Muscle layer of duodenum (tissue), 2 donors: ENCODE results near the gene TLE5.
"Not testable (repeated sequence)": the region's sequence is repeated elsewhere in the genome, so short reads cannot be mapped to it uniquely, and the experiment has no call there.

Experiments used
- H3K27ac ChIP-seq: one replicate; pipeline ENCODE4 v1.7.0; 2013; ENCODE audit warnings: mild to moderate bottlenecking, low read length
- H3K27me3 ChIP-seq: one replicate; pipeline ENCODE4 v1.7.0; 2013; ENCODE audit warnings: low read depth, mild to moderate bottlenecking, control low read depth, low read length
- H3K36me3 ChIP-seq, 2 donors: one replicate each; pipeline ENCODE4 v1.7.0; 2013; ENCODE audit warnings: low read length in 2 of 2, control low read depth in 1 of 2, mild to moderate bottlenecking in 1 of 2; ENCODE audit not compliant: insufficient read depth in 2 of 2, control insufficient read depth in 1 of 2
- H3K4me1 ChIP-seq, 2 donors: one replicate each; pipeline ENCODE4 v1.7.0; 2013; ENCODE audit warnings: low read length in 2 of 2, mild to moderate bottlenecking in 2 of 2, control low read depth in 1 of 2, moderate library complexity in 1 of 2; ENCODE audit not compliant: insufficient read depth in 2 of 2, control insufficient read depth in 1 of 2
- H3K4me3 ChIP-seq, 2 donors: one replicate each; pipeline ENCODE4 v1.7.0; 2013; ENCODE audit warnings: low read length in 2 of 2, low read depth in 1 of 2, mild to moderate bottlenecking in 1 of 2
- H3K9me3 ChIP-seq, 2 donors: one replicate each; pipeline ENCODE4 v1.7.0; 2013; ENCODE audit warnings: low read length in 2 of 2, control low read depth in 1 of 2, mild to moderate bottlenecking in 1 of 2; ENCODE audit not compliant: control insufficient read depth in 1 of 2
- donor health status: healthy.

The TLE5 gene

DNA sequence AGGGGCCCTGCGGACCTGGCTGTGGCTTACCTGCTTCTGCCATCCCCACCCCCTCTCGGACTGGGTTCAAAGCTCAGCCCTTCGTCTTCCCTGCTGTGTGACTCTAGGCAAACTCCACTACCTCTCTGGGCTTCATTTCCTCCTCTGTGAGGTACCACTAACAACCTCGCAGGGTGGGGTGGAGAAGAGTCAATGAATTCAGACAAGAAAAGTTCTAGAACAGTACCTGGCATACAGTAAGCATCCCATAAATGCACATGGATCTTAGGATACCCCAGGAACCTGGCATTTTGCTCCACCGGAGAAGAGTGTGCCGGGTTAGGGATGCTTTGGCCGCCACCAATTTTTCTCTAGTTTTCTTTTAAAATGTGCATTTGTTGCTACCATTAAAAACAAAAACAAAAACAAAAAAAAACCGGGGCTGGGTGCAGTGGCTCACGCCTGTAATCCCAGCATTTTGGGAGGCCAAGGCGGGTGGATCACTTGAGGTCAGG, 3.4 kb downstream of the TLE5 start:
- Histone ChIP-seq H3K27ac (no peak overlapping the region), H3K36me3 (peaks cover 21 to 33% of the 10 kb centered on the region in 2 donors), H3K4me1 (peaks cover 0 to 68% of the 10 kb centered on the region in 2 donors), H3K4me3 (no peak overlapping the region), H3K27me3 (no peaks in the 10 kb centered on the region), H3K9me3 (no peaks in the 10 kb centered on the region)

DNA sequence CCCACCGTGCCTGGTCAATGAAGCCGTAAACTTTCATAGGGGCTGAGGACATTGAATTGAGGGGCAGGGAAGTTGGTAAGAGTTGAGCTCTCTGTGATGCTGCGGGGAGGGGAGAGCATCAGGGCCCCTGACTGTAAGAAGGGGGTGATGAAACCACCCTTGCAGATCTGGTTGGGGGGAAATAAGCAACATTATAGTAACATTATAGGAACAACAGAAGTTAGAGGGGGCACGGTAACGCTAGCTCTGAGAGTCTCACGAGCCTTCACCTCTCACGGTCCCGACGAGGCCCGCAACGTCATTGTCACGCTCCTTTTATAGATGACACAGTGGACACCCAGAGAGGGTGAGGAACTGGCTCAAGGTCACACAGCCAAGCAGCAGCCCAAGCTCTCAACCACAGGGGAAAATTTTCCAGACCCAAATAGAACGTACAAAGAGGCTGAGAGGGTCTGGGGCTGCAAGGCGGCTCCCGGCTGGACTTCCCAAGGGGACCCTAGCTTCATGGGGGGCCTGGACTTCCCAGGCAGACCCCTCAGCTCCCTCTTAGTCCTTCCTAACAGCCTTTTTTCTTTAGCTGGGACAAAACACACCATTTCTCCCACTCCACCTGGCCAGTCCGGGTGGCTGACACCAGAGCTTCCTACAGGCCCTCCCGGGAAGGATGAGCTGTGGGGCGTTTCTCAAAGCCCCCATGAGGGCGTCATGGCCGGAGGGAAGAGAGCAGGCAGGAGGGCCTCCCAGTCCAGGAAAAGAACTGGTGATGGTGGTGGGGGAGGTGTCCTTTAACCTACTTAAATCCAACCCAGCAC, 4.1 kb downstream of the TLE5 start:
- no peak overlapping the region for H3K27ac ChIP-seq
- peaks cover 0 to 66% of the 10 kb centered on the region in 2 donors for H3K4me1 ChIP-seq
- H3K36me3 ChIP-seq, result peaks cover 21 to 33% of the 10 kb centered on the region in 2 donors
- H3K9me3 ChIP-seq, result no peaks in the 10 kb centered on the region
- peak overlapping the region in 1 of 2 donors; percentile 45 for H3K4me3 ChIP-seq
- no peaks in the 10 kb centered on the region for H3K27me3 ChIP-seq

- H3K27ac ChIP-seq, result no peak overlapping the region
- peak overlapping the region in 1 of 2 donors; percentile 45 for H3K4me3 ChIP-seq
- H3K36me3 ChIP-seq, result peaks cover 21 to 33% of the 10 kb centered on the region in 2 donors
- H3K4me1 ChIP-seq, result peaks cover 0 to 58% of the 10 kb centered on the region in 2 donors
- H3K27me3 ChIP-seq, result no peaks in the 10 kb centered on the region
- H3K9me3 ChIP-seq, result no peaks in the 10 kb centered on the region
Observed at GRCh38 chr19:3057275-3057714, 5.0 kb downstream of the TLE5 start.

GRCh38 chr19:3056417-3057088, 5.7 kb downstream of the TLE5 start:
- Histone ChIP-seq H3K4me3 (no peak overlapping the region), H3K36me3 (peaks cover 21 to 33% of the 10 kb centered on the region in 2 donors), H3K9me3 (no peaks in the 10 kb centered on the region), H3K27ac (no peak overlapping the region), H3K27me3 (no peaks in the 10 kb centered on the region), H3K4me1 (peaks cover 0 to 58% of the 10 kb centered on the region in 2 donors)

- peaks cover 21 to 33% of the 10 kb centered on the region in 2 donors for H3K36me3 ChIP-seq
- H3K27me3 ChIP-seq, result no peaks in the 10 kb centered on the region
- no peak overlapping the region for H3K4me3 ChIP-seq
- H3K27ac ChIP-seq, result no peak overlapping the region
- H3K9me3 ChIP-seq, result no peaks in the 10 kb centered on the region
- H3K4me1 ChIP-seq, result peaks cover 0 to 56% of the 10 kb centered on the region in 2 donors
Observed at GRCh38 chr19:3055741-3056416, 6.4 kb downstream of the TLE5 start.

- H3K36me3 ChIP-seq, result peaks cover 21 to 33% of the 10 kb centered on the region in 2 donors
- H3K27ac ChIP-seq, result no peak overlapping the region
- H3K9me3 ChIP-seq, result no peaks in the 10 kb centered on the region
- H3K27me3 ChIP-seq, result no peaks in the 10 kb centered on the region
- peaks cover 0 to 49% of the 10 kb centered on the region in 2 donors for H3K4me1 ChIP-seq
- H3K4me3 ChIP-seq, result no peak overlapping the region
Observed at GRCh38 chr19:3054972-3055740, 7.1 kb downstream of the TLE5 start.

DNA sequence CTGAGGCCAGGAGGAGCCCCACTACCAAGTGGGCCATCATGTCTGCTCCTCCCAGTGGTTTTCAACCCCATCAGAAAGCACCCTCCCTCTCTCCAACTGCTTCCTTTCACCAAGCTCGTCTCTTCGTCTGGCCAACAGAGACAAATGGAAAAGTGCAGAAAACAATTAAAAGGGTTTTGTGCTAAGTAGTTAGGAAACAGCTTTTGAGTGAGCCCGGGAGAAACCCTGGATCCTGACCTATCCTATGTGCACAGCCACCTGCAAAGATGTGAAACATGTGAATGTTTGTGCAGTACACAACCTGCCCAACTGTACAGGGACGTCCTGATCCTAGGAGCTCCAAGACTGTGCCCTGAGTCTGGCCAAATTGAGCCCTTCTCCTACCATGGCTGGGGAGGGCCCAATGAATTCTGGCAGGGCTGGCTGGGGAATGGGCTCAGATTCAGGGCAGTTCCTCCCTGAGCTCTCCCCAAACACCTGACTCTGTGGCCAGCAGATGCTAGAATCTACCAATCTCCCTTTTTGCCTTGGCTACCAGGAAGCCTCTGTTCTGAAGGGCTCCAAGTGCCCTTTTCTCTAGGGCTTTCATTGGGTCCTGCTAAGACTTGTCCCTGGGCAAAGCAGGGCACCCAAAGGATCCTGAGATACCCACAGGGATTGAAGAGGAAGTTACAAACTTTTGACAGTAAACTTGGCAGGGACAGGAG, 7.9 kb downstream of the TLE5 start:
- H3K27ac ChIP-seq, result no peak overlapping the region
- no peaks in the 10 kb centered on the region for H3K27me3 ChIP-seq
- H3K9me3 ChIP-seq, result no peaks in the 10 kb centered on the region
- peaks cover 0 to 42% of the 10 kb centered on the region in 2 donors for H3K4me1 ChIP-seq
- H3K4me3 ChIP-seq, result no peak overlapping the region
- peaks cover 14 to 28% of the 10 kb centered on the region in 2 donors for H3K36me3 ChIP-seq

DNA sequence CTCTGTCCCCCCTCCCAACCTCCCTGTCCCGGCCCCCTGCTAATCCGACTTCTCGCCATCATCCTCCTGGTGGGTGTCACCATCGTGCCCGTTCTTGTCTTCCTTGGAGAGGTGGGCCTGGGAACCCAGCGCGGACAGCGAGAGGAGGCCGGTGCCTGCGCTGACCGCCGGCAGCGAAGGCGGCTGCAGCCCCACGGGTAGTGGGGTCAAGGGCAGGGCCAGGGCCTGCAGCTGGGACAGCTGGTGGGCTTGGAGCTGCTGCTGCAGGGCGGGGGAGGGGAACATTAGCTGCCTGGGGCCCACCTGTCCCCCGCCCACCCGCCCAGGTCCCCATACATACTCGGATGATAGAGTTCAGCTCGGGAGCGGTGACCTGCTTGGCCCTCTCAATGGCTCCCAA, 8.5 kb downstream of the TLE5 start:
- H3K27me3 ChIP-seq, result no peaks in the 10 kb centered on the region
- H3K9me3 ChIP-seq, result no peaks in the 10 kb centered on the region
- H3K4me1 ChIP-seq, result peaks cover 0 to 37% of the 10 kb centered on the region in 2 donors
- no peak overlapping the region for H3K4me3 ChIP-seq
- peaks cover 12 to 23% of the 10 kb centered on the region in 2 donors for H3K36me3 ChIP-seq
- H3K27ac ChIP-seq, result no peak overlapping the region

GRCh38 chr19:3053218-3053621, 9.1 kb downstream of the TLE5 start:
- Histone ChIP-seq H3K9me3 (no peaks in the 10 kb centered on the region), H3K4me3 (no peak overlapping the region), H3K4me1 (peaks cover 0 to 33% of the 10 kb centered on the region in 2 donors), H3K36me3 (peaks cover 8 to 19% of the 10 kb centered on the region in 2 donors), H3K27me3 (no peaks in the 10 kb centered on the region), H3K27ac (no peak overlapping the region)

DNA sequence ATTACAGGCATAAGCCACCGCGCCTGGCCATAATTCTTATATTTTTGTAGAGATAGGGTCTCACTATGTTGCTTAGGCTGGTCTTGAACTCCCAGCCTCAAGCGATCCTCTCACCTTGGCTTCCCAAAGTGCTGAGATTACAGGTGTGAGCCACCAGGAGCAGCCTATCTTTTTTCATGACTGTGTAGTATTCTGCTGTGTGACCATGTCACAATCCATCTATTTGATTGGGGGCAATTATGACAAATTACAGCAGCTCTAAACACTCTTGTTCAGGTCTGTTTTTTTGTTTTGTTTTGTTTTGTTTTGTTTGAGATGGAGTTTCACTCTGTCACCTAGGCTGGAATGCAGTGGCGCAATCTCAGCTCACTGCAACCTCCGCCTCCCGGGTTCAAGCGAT, 12.3 kb downstream of the TLE5 start:
- H3K36me3 ChIP-seq, H3K4me3 ChIP-seq, H3K27me3 ChIP-seq, H3K9me3 ChIP-seq, H3K27ac ChIP-seq: not testable (repeated sequence)
- peaks cover 0 to 11% of the 10 kb centered on the region in 2 donors for H3K4me1 ChIP-seq
